HFF-Myc (cell line): ENCODE data around the gene CACNA1C.

ENCODE experiments used
- DNase-seq: peaks from one replicate; pipeline ENCODE4 v3.0.0-alpha.2; 2011; ENCODE audit warnings: low read depth; ENCODE audit errors: extremely low read depth
- H3K4me3 ChIP-seq: replicated peaks from 2 replicates; pipeline ENCODE4 v1.5.1; 2011; ENCODE audit warnings: low read depth, mild to moderate bottlenecking, control low read depth, low read length
- CTCF ChIP-seq: IDR thresholded peaks from 2 replicates; pipeline ENCODE4 v1.5.1; 2012; ENCODE audit warnings: mild to moderate bottlenecking, low read depth, low read length, control low read depth; ENCODE audit errors: missing control alignments

CACNA1C gene

DNA sequence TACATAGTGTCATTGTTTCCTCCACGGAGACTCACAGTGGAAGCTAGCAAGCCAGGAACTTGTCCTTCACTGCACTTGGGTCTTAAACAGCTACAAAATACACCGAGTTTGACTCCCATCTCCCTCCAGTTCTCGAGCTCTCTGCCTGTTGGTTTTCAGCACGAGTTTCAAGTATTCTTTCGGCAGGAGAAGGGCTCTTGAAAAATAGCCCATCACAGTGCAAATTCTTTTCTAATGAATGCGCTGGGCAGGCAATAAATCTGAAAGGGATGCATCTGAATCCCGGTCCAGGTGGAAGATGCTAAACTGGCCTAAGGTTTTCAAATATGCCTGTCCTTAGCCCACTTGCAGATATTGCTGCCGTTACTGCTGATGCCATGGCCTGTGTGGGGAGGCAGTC lies 173.9 kb downstream of the CACNA1C start:
- no peak for DNase-seq
- TF ChIP-seq CTCF, result no peak
- no peak overlapping the region for H3K4me3 ChIP-seq

DNA sequence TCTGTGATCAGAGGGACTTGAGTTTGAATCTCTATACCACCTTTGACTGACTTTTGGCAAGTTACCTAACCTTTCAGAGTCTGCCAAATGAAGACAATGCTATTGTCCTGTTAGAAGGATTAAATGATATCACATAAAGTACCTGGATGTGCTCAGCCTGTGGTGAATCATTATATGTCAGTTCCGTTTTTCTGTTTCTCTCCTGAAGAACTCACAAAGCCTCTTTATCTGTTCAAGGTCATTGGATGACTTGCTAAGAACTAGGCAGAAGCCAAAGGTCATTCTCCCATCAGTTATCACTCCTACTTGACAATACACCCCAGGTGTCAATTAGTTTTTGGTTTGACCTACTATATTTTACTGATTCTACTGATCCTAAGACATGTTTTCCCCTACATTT lies 174.6 kb downstream of the CACNA1C start:
- H3K4me3 ChIP-seq, result no peak overlapping the region
- no peak for DNase-seq
- TF ChIP-seq CTCF, result no peak

DNA sequence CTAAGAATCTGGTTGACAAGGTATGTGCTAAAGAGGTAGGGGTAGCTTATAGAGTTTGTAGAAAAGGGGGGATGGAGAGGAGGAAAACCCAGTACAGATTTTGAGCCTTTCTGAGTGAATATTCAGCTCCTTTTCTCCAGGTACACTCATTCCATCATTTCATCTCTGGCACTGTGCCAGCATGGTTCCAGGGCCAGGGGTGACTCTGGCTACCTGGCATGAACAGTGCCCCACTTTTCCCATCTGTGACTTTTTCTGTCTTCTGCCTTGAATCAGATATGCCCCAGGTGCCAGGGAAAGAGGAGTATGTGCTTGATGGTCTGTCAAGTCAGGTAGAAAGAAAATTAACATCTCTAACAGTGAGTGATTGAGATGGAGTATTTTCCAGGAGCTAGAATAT lies 175.7 kb downstream of the CACNA1C start:
- no peak overlapping the region for H3K4me3 ChIP-seq
- DNase-seq, result no peak
- TF ChIP-seq CTCF, result no peak

DNA sequence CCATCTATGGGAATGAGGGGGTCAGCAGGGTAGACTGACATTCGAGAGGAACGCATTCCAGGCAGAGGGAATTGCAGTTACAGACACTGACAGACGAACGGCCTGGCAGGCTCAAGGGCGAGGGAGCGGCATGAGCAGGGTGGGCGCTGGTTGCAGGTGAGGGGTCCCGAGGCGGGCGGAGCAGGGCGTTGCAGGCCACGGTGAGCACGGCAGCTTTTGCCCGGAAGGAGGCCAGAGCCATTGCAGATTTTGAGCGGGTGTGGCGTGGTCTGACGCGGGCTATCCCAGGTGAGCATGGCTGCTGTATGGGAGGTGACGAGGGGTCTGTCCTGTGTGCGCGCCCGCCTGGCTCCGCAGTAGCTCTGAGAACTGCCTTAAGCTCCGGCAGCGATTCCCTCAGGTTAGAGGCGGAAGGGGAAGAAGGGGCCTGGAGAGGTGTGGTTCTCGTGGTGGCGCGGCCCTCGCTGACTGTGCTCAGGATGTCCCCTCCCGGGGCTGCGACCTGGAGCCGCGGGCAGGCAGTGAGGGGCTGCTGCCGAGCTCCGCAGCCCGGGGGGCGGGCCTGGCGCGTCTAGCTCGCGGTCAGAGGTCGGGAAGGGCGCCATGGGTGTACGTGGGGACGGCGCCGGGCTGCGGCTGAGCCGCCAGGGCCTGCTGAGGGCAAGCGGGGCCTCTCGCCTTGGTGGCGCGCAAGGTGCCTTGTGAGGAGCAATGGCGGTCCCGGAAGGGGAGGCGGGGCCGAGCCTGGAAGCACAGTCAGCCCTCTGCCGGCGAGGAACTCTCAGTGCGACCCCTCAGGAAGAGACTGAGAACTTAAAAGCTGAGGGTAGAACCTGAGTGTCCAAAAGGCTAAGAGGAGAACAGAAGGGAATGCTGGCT lies 177.1 kb downstream of the CACNA1C start:
- H3K4me3 ChIP-seq, result no peak overlapping the region
- TF ChIP-seq CTCF, result no peak
- DNase-seq, result no peak

DNA sequence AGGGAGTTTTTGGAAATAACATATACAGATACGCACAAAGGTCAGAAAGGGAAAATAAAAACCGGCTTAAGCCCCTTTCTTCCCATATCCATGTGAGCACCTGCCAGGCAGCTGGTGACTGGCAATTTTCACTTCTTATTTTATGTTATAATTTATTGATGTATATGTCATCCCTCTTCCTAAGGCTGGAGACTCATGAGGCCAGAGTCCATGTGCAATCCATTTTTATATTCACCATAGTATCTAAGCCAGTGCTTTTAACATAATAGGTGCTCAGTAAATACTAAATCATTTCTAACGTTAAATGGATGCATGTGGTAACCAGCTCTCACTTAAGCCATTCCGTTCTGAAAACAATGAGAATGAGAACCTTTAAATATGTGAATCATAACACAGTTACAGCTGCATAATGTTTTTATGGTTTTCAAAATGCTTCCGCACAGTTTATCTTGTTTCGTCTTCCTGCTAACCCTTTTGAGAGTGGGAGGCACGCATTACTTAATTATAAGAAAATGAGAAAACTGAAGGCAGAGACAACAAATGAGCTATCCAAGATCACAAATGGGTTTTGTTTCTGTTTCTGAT lies 178.3 kb downstream of the CACNA1C start:
- TF ChIP-seq CTCF, result no peak
- no peak overlapping the region for H3K4me3 ChIP-seq
- no peak for DNase-seq

DNA sequence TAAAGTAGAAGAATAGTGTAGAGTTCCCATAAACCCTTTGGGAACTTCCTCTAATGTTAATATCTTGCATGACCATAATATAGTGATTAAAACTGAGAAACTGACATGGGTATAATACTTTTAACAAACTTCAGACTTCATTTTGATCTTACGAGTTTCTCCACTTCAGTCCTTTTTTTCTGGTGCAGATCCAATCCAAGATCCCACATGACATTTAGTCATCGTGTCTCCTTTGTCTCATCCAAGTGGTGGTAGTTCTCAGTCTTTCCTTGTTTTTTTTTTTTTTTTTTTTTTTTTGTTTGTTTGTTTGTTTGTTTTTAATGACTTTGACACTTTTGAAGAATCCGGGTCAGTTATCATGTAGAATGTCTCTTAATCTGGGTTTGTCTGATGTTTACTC lies 179.2 kb downstream of the CACNA1C start:
- TF ChIP-seq CTCF, result no peak
- no peak overlapping the region for H3K4me3 ChIP-seq
- DNase-seq, result no peak
